PC-9 (cell line): ENCODE measurements around the gene ACAP2. TPM values are rescaled to one million over a fixed set of nuclear protein-coding genes. Genes with fewer than 3 reads are reported as not detected.

ENCODE experiments used
- BruUV-seq: library from RNA; stranded (reverse); fragments of 400-500 nt; replicated peaks from 2 replicates; lab custom pipeline; 2021; lab: Mats Ljungman, UMichigan
- CTCF ChIA-PET: fragments of 300-600 bp; sonication (Branson Sonifier 250); formaldehyde crosslinking; loops from one replicate; lab custom pipeline; 2022; ENCODE audit warnings: antibody characterized with exemption; lab: Charles Lee
- POLR2A ChIA-PET: fragments of 300-600 bp; sonication (Branson Sonifier 250); formaldehyde crosslinking; loops from one replicate; lab custom pipeline; 2022; ENCODE audit warnings: antibody characterized with exemption; ENCODE audit not compliant: unreplicated experiment; lab: Charles Lee
- DNase-seq, 2 experiments: peaks; one replicate each; pipeline versions ENCODE4 v3.0.0 to v3.0.0-alpha.2; 2015 to 2022; ENCODE audit warnings: mixed read lengths in 1 of 2
- H2AFZ ChIP-seq: fragments of 200-600 bp; sonication (generic); 2 replicates; pipeline ENCODE4 v1.8.1; 2017; ENCODE audit warnings: antibody characterized with exemption
- H3F3A ChIP-seq: fragments of 200-600 bp; sonication (generic); 2 replicates; pipeline ENCODE4 v1.8.1; 2017; ENCODE audit warnings: antibody characterized with exemption, mild to moderate bottlenecking, low read depth; ENCODE audit not compliant: insufficient read depth
- H3K27ac ChIP-seq: fragments of 200-600 bp; sonication (generic); 2 replicates; pipeline ENCODE4 v1.6.1; 2016; ENCODE audit warnings: mixed run types
- H3K27me3 ChIP-seq: fragments of 200-600 bp; sonication (generic); 2 replicates; pipeline ENCODE4 v1.6.1; 2016; ENCODE audit warnings: low read depth, mixed run types; ENCODE audit not compliant: insufficient read depth
- H3K36me3 ChIP-seq: fragments of 200-600 bp; sonication (generic); 2 replicates; pipeline ENCODE4 v1.6.1; 2016; ENCODE audit warnings: low read depth, mixed run types
- H3K4me1 ChIP-seq: fragments of 200-600 bp; sonication (generic); replicated peaks from 2 replicates; pipeline ENCODE4 v1.6.1; 2016; ENCODE audit warnings: mixed run types; ENCODE audit not compliant: insufficient read depth
- H3K4me2 ChIP-seq: fragments of 200-600 bp; sonication (generic); 2 replicates; pipeline ENCODE4 v1.6.1; 2017; ENCODE audit warnings: mixed run types
- H3K4me3 ChIP-seq: fragments of 200-600 bp; sonication (generic); 2 replicates; pipeline ENCODE4 v1.6.1; 2016; ENCODE audit warnings: mixed run types
- H3K79me2 ChIP-seq: fragments of 200-600 bp; sonication (generic); 2 replicates; pipeline ENCODE4 v1.6.1; 2017; ENCODE audit warnings: low read depth, mixed run types
- H3K9me2 ChIP-seq: fragments of 200-600 bp; sonication (generic); 2 replicates; pipeline ENCODE4 v1.8.1; 2017; ENCODE audit warnings: mild to moderate bottlenecking; ENCODE audit not compliant: insufficient read depth
- H3K9me3 ChIP-seq: fragments of 200-600 bp; sonication (generic); 2 replicates; pipeline ENCODE4 v1.8.1; 2016; ENCODE audit warnings: low read depth; ENCODE audit not compliant: insufficient read depth
- H4K20me1 ChIP-seq: fragments of 200-600 bp; sonication (generic); 2 replicates; pipeline ENCODE4 v1.8.1; 2017; ENCODE audit not compliant: insufficient read depth
- EZH2 ChIP-seq: fragments of 200-600 bp; sonication (generic); IDR thresholded peaks from 2 replicates; pipeline ENCODE4 v1.8.0; 2017; ENCODE audit warnings: antibody characterized with exemption, low read depth
- intact Hi-C: fragments of 100-400 bp; cut with micrococcal nuclease; formaldehyde crosslinking; loops from one replicate; pipeline ENCODE4 v1.10.0; 2022; ENCODE audit not compliant: unreplicated experiment
- total RNA-seq: library from RNA; stranded (reverse); gene quantifications from 2 replicates; pipeline ENCODE4 v1.2.3, GENCODE V29; 2021
- TF ChIP-seq, protein P1 (sequence below): fragments of 200-600 bp; sonication (generic); conservative IDR thresholded peaks from 2 replicates; pipeline ENCODE4 v1.6.1; 2017; ENCODE audit warnings: mixed run types, antibody characterized with exemption, mild to moderate bottlenecking, moderate library complexity

Gene ACAP2
- total RNA-seq, 1 experiment from 2014 or later: 67.9 TPM

DNA sequence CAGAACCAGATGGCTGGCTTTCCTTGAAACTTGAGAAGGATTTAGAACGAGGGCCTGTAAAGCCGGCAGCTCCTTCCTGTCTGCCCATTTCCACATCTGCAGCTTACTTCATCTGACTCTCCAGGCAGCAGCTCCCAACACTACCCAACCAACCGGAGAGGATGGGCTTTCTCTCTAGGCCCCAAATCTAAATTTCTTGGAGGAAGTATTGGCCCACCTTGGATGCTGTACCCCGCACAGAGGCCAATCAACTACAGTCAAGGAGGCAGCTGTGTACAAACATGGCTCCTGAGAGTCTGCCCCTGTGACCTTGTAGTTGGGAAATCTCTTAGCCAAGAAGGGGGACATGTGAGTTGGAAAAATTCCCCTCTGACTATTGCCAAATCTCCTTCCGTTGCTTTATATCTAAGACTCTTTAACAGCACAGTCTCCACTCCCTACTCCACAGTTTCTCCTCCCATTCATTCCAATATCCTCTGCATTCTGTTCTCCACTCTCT, 8.0 kb upstream of the ACAP2 start:
- no peak for DNase-seq
- H3K27me3 ChIP-seq: no peaks in the 10 kb centered on the region
- no peak overlapping the region for H3K27ac ChIP-seq
- no peaks in the 10 kb centered on the region for H3K36me3 ChIP-seq
- H3F3A ChIP-seq: no peaks in the 10 kb centered on the region
- H3K4me1 ChIP-seq: no peaks in the 10 kb centered on the region
- H2AFZ ChIP-seq: no peak overlapping the region
- no peaks in the 10 kb centered on the region for H3K9me3 ChIP-seq
- no peak overlapping the region for H3K4me2 ChIP-seq
- CTCF ChIA-PET: no interaction called here
- no peaks in the 10 kb centered on the region for H3K79me2 ChIP-seq
- POLR2A ChIA-PET: no interaction called here
- intact Hi-C loops: no loop called here
- no peak overlapping the region for H3K4me3 ChIP-seq
- no peaks in the 10 kb centered on the region for H4K20me1 ChIP-seq
- BruUV-seq: no TSS peak
- TF ChIP-seq EZH2: no peak
- TF ChIP-seq, protein P1, sequence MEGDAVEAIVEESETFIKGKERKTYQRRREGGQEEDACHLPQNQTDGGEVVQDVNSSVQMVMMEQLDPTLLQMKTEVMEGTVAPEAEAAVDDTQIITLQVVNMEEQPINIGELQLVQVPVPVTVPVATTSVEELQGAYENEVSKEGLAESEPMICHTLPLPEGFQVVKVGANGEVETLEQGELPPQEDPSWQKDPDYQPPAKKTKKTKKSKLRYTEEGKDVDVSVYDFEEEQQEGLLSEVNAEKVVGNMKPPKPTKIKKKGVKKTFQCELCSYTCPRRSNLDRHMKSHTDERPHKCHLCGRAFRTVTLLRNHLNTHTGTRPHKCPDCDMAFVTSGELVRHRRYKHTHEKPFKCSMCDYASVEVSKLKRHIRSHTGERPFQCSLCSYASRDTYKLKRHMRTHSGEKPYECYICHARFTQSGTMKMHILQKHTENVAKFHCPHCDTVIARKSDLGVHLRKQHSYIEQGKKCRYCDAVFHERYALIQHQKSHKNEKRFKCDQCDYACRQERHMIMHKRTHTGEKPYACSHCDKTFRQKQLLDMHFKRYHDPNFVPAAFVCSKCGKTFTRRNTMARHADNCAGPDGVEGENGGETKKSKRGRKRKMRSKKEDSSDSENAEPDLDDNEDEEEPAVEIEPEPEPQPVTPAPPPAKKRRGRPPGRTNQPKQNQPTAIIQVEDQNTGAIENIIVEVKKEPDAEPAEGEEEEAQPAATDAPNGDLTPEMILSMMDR: no peak
- no peaks in the 10 kb centered on the region for H3K9me2 ChIP-seq

DNA sequence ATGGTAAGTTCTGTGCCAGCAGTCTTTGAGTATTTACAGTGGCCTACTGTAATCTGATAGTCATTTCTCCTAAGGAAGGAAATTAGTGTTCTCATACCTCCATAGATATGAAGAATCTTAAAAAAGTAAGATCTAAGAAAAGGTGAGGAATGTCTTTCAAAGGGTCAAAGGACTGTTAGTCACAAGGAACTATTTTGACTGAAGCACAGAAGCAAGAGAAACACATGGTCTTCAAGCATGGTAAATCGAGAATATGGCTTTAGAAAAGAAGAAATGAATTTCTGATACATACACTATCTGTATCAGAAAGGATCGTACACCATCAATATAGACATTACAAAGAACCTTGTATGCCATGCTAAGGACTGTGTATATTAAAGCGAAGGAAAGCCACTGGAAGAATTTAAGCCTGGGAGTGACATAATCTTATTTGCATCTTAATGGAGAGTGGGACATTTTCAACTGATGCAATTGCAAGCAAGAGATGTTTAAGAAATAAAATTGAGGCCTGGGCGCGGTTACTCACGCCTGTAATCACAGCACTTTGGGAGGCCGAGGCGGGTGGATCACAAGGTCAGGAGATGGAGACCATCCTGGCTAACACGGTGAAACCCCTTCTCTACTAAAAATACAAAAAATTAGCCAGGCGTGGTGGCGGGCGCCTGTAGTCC, 5.5 kb upstream of the ACAP2 start:
- no peak for DNase-seq
- Histone ChIP-seq H3K9me2 (no peaks in the 10 kb centered on the region), H3K79me2 (no peaks in the 10 kb centered on the region), H3F3A (no peaks in the 10 kb centered on the region), H3K9me3 (no peaks in the 10 kb centered on the region), H2AFZ (no peak overlapping the region), H3K36me3 (no peaks in the 10 kb centered on the region), H3K4me1 (peaks cover 7% of the 10 kb centered on the region), H3K27me3 (no peaks in the 10 kb centered on the region), H4K20me1 (no peaks in the 10 kb centered on the region), H3K4me2 (no peak overlapping the region), H3K27ac (no peak overlapping the region), H3K4me3 (no peak overlapping the region)
- no peak for TF ChIP-seq EZH2
- TF ChIP-seq, protein P1: no peak
- intact Hi-C loops: no loop called here
- ChIA-PET POLR2A (no interaction called here), CTCF (no interaction called here)
- no TSS peak for BruUV-seq

DNA sequence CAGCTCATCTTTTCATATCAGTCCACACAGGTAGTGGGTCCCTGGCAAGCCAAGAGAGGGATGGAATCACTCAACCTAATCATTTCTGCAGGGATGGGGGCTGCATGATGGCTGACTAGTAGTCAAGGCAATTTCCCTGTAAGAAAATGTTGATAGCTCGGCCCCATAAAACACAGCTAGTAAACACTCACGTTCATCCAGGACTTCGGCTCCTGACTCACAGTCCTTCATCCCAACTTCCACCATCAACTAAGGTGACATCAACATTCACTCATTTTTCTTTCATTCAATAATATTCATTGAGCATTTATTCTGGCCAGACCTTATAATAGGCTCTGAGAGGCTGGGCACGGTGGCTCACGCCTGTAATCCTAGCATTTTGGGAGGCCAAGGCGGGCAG, 4.4 kb upstream of the ACAP2 start:
- Histone ChIP-seq H3K9me2 (no peaks in the 10 kb centered on the region), H3K36me3 (no peaks in the 10 kb centered on the region), H3K9me3 (no peaks in the 10 kb centered on the region), H3K4me1 (peaks cover 8% of the 10 kb centered on the region), H3K27me3 (no peaks in the 10 kb centered on the region), H4K20me1 (no peaks in the 10 kb centered on the region), H3F3A (no peaks in the 10 kb centered on the region), H3K4me2 (no peak overlapping the region), H2AFZ (no peak overlapping the region), H3K27ac (no peak overlapping the region), H3K79me2 (peaks cover 5% of the 10 kb centered on the region), H3K4me3 (no peak overlapping the region)
- TF ChIP-seq, protein P1: no peak
- TF ChIP-seq EZH2: no peak
- no peak for DNase-seq
- POLR2A ChIA-PET: interaction anchor here (0.5 kb wide), 1 partner anchor 174 kb away, joined by 8 read pairs; no protein-coding TSS in a partner anchor
- intact Hi-C loops: no loop called here
- CTCF ChIA-PET: no interaction called here
- BruUV-seq: no TSS peak
